Measurements from ENCODE around the gene PLCD3.

Gene PLCD3

DNA sequence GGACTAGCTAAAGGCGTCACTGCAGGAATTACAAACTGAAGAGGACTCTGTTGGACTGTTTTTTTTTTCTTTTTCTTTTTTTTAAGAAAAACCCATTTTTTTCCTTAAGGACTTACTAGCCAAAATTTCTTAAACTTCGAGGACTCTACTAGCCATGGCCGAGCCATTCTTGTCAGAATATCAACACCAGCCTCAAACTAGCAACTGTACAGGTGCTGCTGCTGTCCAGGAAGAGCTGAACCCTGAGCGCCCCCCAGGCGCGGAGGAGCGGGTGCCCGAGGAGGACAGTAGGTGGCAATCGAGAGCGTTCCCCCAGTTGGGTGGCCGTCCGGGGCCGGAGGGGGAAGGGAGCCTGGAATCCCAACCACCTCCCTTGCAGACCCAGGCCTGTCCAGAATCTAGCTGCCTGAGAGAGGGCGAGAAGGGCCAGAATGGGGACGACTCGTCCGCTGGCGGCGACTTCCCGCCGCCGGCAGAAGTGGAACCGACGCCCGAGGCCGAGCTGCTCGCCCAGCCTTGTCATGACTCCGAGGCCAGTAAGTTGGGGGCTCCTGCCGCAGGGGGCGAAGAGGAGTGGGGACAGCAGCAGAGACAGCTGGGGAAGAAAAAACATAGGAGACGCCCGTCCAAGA is 16.8 kb upstream of the PLCD3 start:
- DNase-seq (ENCODE audit: low spot score), result peak; percentile 93
- H3K27ac ChIP-seq, result peak overlapping the region; percentile 93 to 96
- H3K4me3 ChIP-seq, result peak overlapping the region; percentile 90
- TF ChIP-seq CTCF (IDR thresholded peaks at IDR 0.05), result peak; percentile 73

DNA sequence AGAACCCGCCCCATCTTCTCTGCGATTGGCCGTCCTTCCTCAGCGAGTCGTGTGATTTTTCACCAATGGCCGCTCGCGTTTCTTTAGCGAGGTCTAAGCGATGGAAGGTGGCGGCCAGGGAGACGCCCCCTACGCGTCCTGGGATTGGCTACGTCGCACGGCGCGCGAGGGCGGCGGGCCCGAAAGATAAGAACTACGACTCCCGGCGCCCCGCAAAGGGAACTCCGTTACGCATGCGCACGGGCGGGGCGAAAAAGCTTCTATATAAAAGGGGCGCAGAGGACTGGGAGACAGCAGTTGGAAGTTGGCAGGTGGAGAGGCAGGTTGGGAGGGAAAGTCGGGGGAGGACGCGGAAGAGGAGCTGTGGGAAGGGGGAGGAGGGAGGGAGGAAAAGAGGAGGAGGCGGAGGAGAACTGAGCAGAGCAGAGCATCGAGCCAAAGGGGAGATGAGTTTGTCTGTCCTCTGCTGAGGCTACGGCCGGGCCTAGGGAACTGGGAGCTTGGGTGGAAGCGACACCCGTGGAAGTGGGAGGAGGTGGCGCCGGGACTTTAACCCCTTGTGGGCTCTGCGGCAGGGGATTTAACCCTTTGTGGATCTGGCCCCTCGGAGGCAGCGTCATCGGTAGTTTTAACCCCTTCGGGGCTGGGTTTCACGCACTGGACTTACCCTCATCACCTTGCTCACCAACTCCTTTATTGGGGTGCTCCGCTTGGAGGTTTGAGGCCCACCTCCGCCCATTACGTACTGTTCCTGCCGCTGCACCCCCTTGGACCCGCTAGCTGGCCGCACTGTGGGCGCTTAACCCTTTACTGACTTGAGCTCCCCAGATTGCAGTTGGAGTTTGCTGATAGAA is 16.1 kb upstream of the PLCD3 start, which contains the start of gene HEXIM1:
HEXIM1 (plus strand) TSS at position 293 of the 854 bp plus-strand sequence. CDS start 716 bp downstream, outside the sequence.
- peak within 1 kb of the TSS; percentile 96 to 99 for H3K27ac ChIP-seq
- peak within 1 kb of the TSS; percentile 90 for H3K4me3 ChIP-seq
- no peak for TF ChIP-seq CTCF (IDR thresholded peaks at IDR 0.05)
- peak; percentile 100 for DNase-seq (ENCODE audit: low spot score)

GRCh38 chr17:45147581-45148182 is 15.4 kb upstream of the PLCD3 start:
- peak; percentile 90 for DNase-seq (ENCODE audit: low spot score)
- H3K4me3 ChIP-seq, result peak overlapping the region; percentile 85
- H3K27ac ChIP-seq, result peak overlapping the region; percentile 96 to 99
- TF ChIP-seq CTCF (IDR thresholded peaks at IDR 0.05), result no peak

GRCh38 chr17:45146890-45147580 is 14.7 kb upstream of the PLCD3 start:
- peak; percentile 86 for DNase-seq (ENCODE audit: low spot score)
- Histone ChIP-seq H3K4me3 (peak overlapping the region; percentile 85), H3K27ac (peak overlapping the region; percentile 96 to 99)
- no peak for TF ChIP-seq CTCF (IDR thresholded peaks at IDR 0.05)

DNA sequence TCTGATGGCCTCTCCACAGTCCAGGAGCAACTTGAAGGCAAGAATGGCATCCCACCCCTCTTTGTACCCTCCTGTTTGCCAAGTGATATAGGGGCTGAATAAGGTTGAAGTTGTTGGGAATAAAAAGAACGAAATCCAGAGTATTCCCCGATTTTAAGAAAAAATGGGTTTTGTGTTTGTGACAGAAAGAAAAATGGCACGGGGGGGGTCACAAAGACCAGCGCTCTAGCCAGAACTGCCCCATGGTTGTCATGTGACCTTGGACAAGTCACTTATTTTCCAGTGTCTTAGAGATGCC is 14.2 kb upstream of the PLCD3 start:
- H3K4me3 ChIP-seq, result peak overlapping the region; percentile 85
- peak overlapping the region; percentile 96 to 99 for H3K27ac ChIP-seq
- DNase-seq (ENCODE audit: low spot score), result no peak
- TF ChIP-seq CTCF (IDR thresholded peaks at IDR 0.05), result no peak

GRCh38 chr17:45146166-45146565 is 13.9 kb upstream of the PLCD3 start:
- peak overlapping the region; percentile 96 to 99 for H3K27ac ChIP-seq
- H3K4me3 ChIP-seq, result peak overlapping the region; percentile 85
- DNase-seq (ENCODE audit: low spot score), result no peak
- no peak for TF ChIP-seq CTCF (IDR thresholded peaks at IDR 0.05)
